A549 treated with ZK216348 at 1 μM for 4 hours (cell line): ENCODE data around the gene DZIP1L. TPM values are rescaled to one million over a fixed set of nuclear protein-coding genes. Genes with fewer than 3 reads are reported as not detected.

ENCODE experiments used
- total RNA-seq: library from RNA; stranded (reverse); fragments of 200-300 nt; extraction: Qiagen RNA extraction; gene quantifications from 5 replicates; pipeline ENCODE4 v1.2.3, GENCODE V29; 2022; ENCODE audit warnings: low read depth

The DZIP1L gene, protein sequence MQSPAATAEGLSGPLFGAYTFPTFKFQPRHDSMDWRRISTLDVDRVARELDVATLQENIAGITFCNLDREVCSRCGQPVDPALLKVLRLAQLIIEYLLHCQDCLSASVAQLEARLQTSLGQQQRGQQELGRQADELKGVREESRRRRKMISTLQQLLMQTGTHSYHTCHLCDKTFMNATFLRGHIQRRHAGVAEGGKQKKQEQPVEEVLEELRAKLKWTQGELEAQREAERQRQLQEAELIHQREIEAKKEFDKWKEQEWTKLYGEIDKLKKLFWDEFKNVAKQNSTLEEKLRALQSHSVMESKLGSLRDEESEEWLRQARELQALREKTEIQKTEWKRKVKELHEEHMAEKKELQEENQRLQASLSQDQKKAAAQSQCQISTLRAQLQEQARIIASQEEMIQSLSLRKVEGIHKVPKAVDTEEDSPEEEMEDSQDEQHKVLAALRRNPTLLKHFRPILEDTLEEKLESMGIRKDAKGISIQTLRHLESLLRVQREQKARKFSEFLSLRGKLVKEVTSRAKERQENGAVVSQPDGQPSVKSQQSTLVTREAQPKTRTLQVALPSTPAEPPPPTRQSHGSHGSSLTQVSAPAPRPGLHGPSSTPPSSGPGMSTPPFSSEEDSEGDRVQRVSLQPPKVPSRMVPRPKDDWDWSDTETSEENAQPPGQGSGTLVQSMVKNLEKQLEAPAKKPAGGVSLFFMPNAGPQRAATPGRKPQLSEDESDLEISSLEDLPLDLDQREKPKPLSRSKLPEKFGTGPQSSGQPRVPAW
- 6.6 to 11.4 TPM (median 8.4 TPM) in 5 replicates for total RNA-seq

DNA sequence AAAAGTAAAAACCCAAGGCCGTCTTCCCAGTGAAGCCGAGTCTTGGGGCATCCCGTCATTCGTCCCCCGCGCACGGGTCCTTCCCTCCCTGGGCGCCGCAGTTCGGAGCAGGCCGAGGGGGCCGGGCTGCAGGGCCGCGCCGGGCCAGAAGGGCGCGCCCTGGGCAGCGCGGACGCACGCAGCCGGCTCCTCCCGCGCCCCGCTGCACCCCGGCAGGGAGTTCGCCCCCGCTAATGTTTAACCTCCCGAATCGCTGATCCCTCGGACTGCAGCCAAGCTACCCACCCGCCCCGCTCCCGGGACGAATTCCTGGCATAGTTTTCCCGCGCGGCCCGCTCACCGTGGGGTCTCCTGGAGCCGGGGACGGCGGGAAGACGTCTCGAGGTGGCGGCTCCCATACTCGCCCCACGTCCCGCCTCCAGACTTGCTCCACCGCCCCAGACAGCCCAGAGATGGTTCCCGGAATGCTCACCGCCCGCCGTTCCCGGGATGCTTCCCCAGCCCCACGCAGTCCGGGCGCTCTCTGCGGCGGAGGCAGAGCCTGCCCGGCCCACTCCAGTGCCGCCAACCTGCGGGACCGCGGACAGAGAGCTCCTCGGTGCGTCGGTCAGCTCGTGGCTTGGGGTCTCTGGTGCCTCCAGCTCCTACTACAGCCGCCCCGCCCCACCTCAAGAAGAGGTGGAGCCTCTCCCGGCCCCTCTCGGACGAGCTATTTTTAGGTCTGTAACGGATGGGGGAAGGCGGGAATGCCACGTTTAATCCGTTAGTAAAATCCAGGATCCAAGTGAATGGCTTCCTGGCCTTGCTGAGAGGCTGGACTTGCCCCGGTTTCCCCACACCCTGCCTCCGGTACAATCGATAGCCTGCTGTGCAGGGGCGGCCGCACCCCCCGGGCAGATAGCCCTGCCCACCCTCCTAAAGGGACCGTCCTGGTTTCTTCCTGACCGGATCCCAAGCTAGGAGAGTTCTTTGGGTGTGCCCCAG, at the start of gene DZIP1L:
Gene DZIP1L, minus strand, starts transcription at position 621 of the 984 bp plus-strand sequence. CDS start 11,637 bp downstream, outside the sequence.

DNA sequence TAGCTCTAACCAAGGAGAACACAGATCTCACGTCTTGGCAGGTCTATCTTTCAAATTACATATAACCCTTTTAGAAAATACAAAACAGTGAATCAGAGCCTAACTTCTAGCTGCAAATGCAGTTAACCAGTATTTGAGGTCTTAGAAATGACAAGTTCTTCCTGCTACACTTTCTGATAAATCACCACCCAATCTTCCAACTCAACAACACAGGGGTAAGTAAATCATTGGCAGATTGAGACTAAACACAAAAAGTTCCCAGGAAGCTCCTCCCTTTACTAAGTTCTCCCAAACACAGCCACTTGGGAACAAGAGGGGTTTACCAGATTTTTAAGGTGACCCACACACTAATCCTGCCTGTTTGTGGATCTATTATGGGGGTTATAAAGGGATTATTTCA, 16.8 kb upstream of the DZIP1L start, which contains the start of gene A4GNT:
Gene A4GNT, minus strand, starts transcription at position 152 of the 400 bp plus-strand sequence. CDS start 1,134 bp downstream, outside the sequence.

Other genes starting within 250 kb of the DZIP1L start
- gene CLDN18, start 105.4 kb downstream of the DZIP1L start, total RNA-seq = not detected in 5 replicates
- gene A4GNT, start 16.8 kb upstream of the DZIP1L start, total RNA-seq = not detected in 5 replicates
- gene DBR1, start 59.3 kb upstream of the DZIP1L start, total RNA-seq = 10.7 to 12.1 TPM (median 11.7 TPM) in 5 replicates
- gene ARMC8, start 71.7 kb upstream of the DZIP1L start, total RNA-seq = 30.7 to 42.1 TPM (median 34.5 TPM) in 5 replicates
- gene NME9, start 214.2 kb upstream of the DZIP1L start, total RNA-seq = not detected in 5 replicates
- 7.0 to 10.2 TPM (median 8.8 TPM) in 5 replicates for gene MRAS, start 233.0 kb upstream of the DZIP1L start, total RNA-seq